Natural killer cell (primary cell): ENCODE results near the gene FCER1G. TPM values are rescaled to one million over a fixed set of nuclear protein-coding genes. Genes with fewer than 3 reads are reported as not detected.

Experiments
- ATAC-seq, 3 donors: fragments of 150-1000 bp in 2 of 3; fragments of 200-7000 bp in 1 of 3; cut with Tn5 transposase; 1 replicate in 1 of 3; 2 replicates in 2 of 3; pipeline ENCODE4 v1.10.0; 2021; ENCODE audit warnings: mild to moderate bottlenecking in 2 of 3, moderate library complexity in 2 of 3
- DNase-seq, 2 donors: peaks; one replicate each; pipeline versions ENCODE4 v3.0.0 to v3.0.0-alpha.2; 2013 to 2021; ENCODE audit warnings: mixed read lengths in 1 of 2
- H3K27ac ChIP-seq: one replicate; pipeline ENCODE4 v1.5.1; 2013; ENCODE audit warnings: mild to moderate bottlenecking, low read length
- H3K27me3 ChIP-seq: one replicate; pipeline ENCODE4 v1.6.1; 2013; ENCODE audit warnings: low read length; ENCODE audit not compliant: control insufficient read depth, insufficient read depth
- H3K36me3 ChIP-seq: one replicate; pipeline ENCODE4 v1.6.1; 2013; ENCODE audit warnings: low read length; ENCODE audit not compliant: control insufficient read depth, insufficient read depth
- H3K4me1 ChIP-seq: one replicate; pipeline ENCODE4 v1.6.1; 2013; ENCODE audit warnings: low read length; ENCODE audit not compliant: control insufficient read depth, insufficient read depth
- H3K4me3 ChIP-seq: one replicate; pipeline ENCODE4 v1.5.1; 2013; ENCODE audit warnings: low read length
- H3K9me3 ChIP-seq: one replicate; pipeline ENCODE4 v1.6.1; 2013; ENCODE audit warnings: low read length; ENCODE audit not compliant: control insufficient read depth, insufficient read depth
- H3K27ac Mint-ChIP-seq, 2 donors: one replicate each; pipeline ENCODE4 v1.8.0; 2022; ENCODE audit warnings: mild to moderate bottlenecking in 2 of 2, mixed read lengths in 2 of 2, moderate library complexity in 1 of 2
- H3K27me3 Mint-ChIP-seq, 2 donors: one replicate each; pipeline ENCODE4 v1.8.0; 2022; ENCODE audit warnings: low read depth in 2 of 2, mixed read lengths in 2 of 2
- H3K36me3 Mint-ChIP-seq: one replicate; pipeline ENCODE4 v1.8.0; 2022; ENCODE audit warnings: mixed read lengths
- H3K4me1 Mint-ChIP-seq, 2 donors: one replicate each; pipeline ENCODE4 v1.8.0; 2022; ENCODE audit warnings: mixed read lengths in 2 of 2
- H3K4me3 Mint-ChIP-seq: one replicate; pipeline ENCODE4 v1.8.0; 2022; ENCODE audit warnings: mild to moderate bottlenecking, moderate library complexity, mixed read lengths
- H3K9me3 Mint-ChIP-seq, 2 donors: one replicate each; pipeline ENCODE4 v1.8.0; 2022; ENCODE audit warnings: mixed read lengths in 2 of 2
- WGBS: methylation state at CpG from one replicate; pipeline ENCODE4 v1.1.7; 2013; ENCODE audit warnings: missing lambda C conversion rate; ENCODE audit not compliant: insufficient coverage; 5-methylcytosine and 5-hydroxymethylcytosine counted together
- intact Hi-C: fragments of 100-400 bp; cut with micrococcal nuclease; formaldehyde crosslinking; loops from one replicate; pipeline ENCODE4 v1.14.2; 2022
- total RNA-seq, 4 donors: library from RNA; stranded (reverse); fragments of 120-200 nt in 1 of 4; gene quantifications; one replicate each; pipeline versions ENCODE4 v1.2.3 to v1.2.4, GENCODE V29; 2013 to 2022
- TF ChIP-seq, protein P1 (sequence below): fragments of 200-600 bp; IDR thresholded peaks from one replicate; pipeline ENCODE4 v1.8.0; 2022; ENCODE audit warnings: antibody characterized with exemption

The FCER1G gene
- total RNA-seq, 3 donors from 2014 or later (not counting 1 experiment from before 2014, with no cell fraction given), result 226 to 281 (median 259) TPM

DNA sequence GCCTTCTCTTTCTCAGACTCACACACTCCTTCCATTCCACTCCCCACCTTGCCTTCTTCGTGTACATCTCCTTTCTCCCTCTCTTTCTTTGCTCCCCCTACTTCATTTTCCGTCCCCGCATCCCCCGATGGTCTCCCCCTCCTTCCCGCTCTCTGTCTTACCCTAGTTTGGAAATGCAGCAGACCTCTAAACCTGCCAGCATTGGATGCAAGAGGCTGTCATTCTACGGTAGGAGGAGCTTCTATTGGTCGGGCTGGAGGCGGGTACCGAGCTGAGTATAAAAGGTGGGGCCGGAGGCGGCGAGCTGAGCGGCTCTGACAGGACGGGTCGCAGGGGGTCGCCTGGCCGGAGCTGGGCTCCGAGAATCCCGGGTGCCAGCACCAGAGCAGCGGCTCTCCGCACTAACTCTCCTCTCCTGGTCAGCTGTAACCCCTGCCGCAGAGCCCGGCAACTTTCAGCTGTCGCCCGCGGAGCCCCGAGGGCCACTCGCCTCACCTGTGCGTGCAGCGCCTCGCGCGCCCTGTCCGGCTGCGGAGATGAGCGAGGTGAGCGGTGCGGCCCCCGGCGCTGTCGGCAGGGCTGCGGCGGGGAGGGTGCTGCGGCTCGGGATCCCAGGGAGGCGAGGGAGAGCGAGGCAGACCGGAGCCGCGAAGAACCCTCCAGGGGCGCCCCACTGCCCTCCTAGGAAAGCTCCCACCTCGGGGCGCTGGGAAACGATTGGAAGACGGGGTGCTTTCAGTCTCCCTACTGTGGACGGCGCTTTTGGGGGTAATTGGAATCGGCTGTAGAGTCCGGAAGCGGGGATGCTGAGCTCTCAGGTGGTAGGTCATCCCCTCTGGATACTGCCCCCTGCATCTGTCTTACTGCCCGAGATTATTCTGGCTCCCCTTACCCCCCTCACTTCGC is 43.6 kb downstream of the FCER1G start, which contains the start of gene PCP4L1:
Gene PCP4L1, plus strand, starts transcription at position 307 of the 906 bp plus-strand sequence. Its CDS starts 230 bp downstream, at position 537.
- Histone ChIP-seq H3K27me3 (peaks cover 21% of the 10 kb centered on the region), H3K4me1 (peaks cover 13% of the 10 kb centered on the region), H3K36me3 (no peaks in the 10 kb centered on the region), H3K9me3 (peaks cover 13% of the 10 kb centered on the region), H3K4me3 (peak within 1 kb of the TSS; percentile 21), H3K27ac (no peak within 1 kb of the TSS)
- H3K9me3 Mint-ChIP-seq, result peaks cover 0 to 10% of the 10 kb centered on the region in 2 donors
- peaks cover 17% of the 10 kb centered on the region for H3K36me3 Mint-ChIP-seq
- peaks cover 12 to 15% of the 10 kb centered on the region in 2 donors for H3K4me1 Mint-ChIP-seq
- DNase-seq (peak in 1 of 2 donors; percentile 46), ATAC-seq (peak; percentile 52 to 85 (median 84))
- TF ChIP-seq, protein P1, sequence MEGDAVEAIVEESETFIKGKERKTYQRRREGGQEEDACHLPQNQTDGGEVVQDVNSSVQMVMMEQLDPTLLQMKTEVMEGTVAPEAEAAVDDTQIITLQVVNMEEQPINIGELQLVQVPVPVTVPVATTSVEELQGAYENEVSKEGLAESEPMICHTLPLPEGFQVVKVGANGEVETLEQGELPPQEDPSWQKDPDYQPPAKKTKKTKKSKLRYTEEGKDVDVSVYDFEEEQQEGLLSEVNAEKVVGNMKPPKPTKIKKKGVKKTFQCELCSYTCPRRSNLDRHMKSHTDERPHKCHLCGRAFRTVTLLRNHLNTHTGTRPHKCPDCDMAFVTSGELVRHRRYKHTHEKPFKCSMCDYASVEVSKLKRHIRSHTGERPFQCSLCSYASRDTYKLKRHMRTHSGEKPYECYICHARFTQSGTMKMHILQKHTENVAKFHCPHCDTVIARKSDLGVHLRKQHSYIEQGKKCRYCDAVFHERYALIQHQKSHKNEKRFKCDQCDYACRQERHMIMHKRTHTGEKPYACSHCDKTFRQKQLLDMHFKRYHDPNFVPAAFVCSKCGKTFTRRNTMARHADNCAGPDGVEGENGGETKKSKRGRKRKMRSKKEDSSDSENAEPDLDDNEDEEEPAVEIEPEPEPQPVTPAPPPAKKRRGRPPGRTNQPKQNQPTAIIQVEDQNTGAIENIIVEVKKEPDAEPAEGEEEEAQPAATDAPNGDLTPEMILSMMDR, result no peak
- H3K27ac Mint-ChIP-seq, result no peak within 1 kb of the TSS
- peaks cover 48 to 55% of the 10 kb centered on the region in 2 donors for H3K27me3 Mint-ChIP-seq
- H3K4me3 Mint-ChIP-seq, result peak within 1 kb of the TSS; percentile 80
- WGBS, result 6% methylated on average over 62 of the region's 62 CpGs
- intact Hi-C loops, result no loop called here

DNA sequence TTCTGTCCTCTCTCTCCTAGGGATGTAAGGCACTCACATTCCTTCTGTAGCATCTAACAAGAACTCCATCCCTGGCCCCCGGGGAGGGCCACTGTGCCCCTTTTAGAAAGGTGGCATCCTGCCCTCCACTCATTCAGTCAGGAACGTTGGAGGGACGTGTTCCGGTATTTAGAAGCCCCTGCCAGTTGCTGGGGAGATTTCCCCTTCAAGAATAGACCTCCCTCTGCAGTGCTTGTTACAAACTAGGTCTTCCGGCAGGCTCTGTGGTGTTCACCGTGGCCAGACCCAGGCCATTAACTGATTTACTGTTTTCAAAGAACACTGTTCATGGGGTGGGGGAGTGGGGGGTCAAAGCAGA is 44.2 kb downstream of the FCER1G start:
- peaks cover 48 to 55% of the 10 kb centered on the region in 2 donors for H3K27me3 Mint-ChIP-seq
- no peak for ATAC-seq
- Histone ChIP-seq H3K36me3 (no peaks in the 10 kb centered on the region), H3K4me1 (peaks cover 13% of the 10 kb centered on the region), H3K27ac (no peak overlapping the region), H3K9me3 (peaks cover 13% of the 10 kb centered on the region), H3K4me3 (no peak overlapping the region), H3K27me3 (peaks cover 21% of the 10 kb centered on the region)
- 55% methylated on average over 6 of the region's 6 CpGs for WGBS
- DNase-seq, result no peak
- intact Hi-C loops, result no loop called here
- H3K4me1 Mint-ChIP-seq, result peaks cover 12 to 15% of the 10 kb centered on the region in 2 donors
- H3K27ac Mint-ChIP-seq, result no peak overlapping the region
- H3K36me3 Mint-ChIP-seq, result peaks cover 17% of the 10 kb centered on the region
- H3K4me3 Mint-ChIP-seq, result peak overlapping the region; percentile 77
- TF ChIP-seq, protein P1, result no peak
- H3K9me3 Mint-ChIP-seq, result peaks cover 0 to 10% of the 10 kb centered on the region in 2 donors

DNA sequence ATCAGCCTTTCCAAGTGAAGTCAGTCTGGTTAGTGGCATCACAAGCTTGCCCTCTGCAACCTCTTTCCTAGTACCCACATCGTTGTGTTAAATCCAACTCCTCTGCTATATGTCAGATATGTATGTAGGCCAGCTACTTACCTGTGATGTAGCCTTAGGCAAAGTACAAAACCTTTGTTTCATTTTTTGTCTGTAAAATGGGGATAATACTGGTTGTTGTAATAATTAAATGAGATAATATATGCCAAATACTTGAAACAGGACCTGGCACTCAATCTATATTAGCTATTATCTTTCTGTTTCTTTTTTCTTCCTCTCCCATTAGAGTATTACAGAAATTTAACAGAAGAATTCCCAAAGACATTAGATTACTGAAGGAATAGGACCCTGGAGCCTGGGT is 44.7 kb downstream of the FCER1G start:
- H3K27me3 ChIP-seq, result peaks cover 21% of the 10 kb centered on the region
- H3K36me3 ChIP-seq, result no peaks in the 10 kb centered on the region
- Mint-ChIP-seq H3K36me3 (peaks cover 17% of the 10 kb centered on the region), H3K4me3 (peak overlapping the region; percentile 77), H3K27ac (no peak overlapping the region), H3K9me3 (peaks cover 0 to 10% of the 10 kb centered on the region in 2 donors), H3K27me3 (peaks cover 48 to 55% of the 10 kb centered on the region in 2 donors), H3K4me1 (peaks cover 12 to 15% of the 10 kb centered on the region in 2 donors)
- no peak for ATAC-seq
- H3K4me1 ChIP-seq, result peaks cover 13% of the 10 kb centered on the region
- peaks cover 13% of the 10 kb centered on the region for H3K9me3 ChIP-seq
- WGBS, result no CpG with 5 or more reads among the region's 1 CpG
- H3K4me3 ChIP-seq, result no peak overlapping the region
- intact Hi-C loops, result no loop called here
- no peak for DNase-seq
- no peak overlapping the region for H3K27ac ChIP-seq
- TF ChIP-seq, protein P1, result no peak
